Measurements from ENCODE around the gene GSS. TPM values are rescaled to one million over a fixed set of nuclear protein-coding genes. Genes with fewer than 3 reads are reported as not detected.

Gene GSS
- total RNA-seq, 4 donors from 2014 or later: 45.7 to 81.8 (median 62.4) TPM

- Histone ChIP-seq H3K27ac (no peak overlapping the region), H3K9me3 (no peaks in the 10 kb centered on the region), H3K36me3 (no peaks in the 10 kb centered on the region), H3K4me3 (replicated peaks in 1 of 3) (no peak overlapping the region), H3K27me3 (no peaks in the 10 kb centered on the region), H3K4me1 (no peaks in the 10 kb centered on the region)
- TF ChIP-seq POLR2A (IDR thresholded peaks at IDR 0.05): no peak
- TF ChIP-seq, protein P1, sequence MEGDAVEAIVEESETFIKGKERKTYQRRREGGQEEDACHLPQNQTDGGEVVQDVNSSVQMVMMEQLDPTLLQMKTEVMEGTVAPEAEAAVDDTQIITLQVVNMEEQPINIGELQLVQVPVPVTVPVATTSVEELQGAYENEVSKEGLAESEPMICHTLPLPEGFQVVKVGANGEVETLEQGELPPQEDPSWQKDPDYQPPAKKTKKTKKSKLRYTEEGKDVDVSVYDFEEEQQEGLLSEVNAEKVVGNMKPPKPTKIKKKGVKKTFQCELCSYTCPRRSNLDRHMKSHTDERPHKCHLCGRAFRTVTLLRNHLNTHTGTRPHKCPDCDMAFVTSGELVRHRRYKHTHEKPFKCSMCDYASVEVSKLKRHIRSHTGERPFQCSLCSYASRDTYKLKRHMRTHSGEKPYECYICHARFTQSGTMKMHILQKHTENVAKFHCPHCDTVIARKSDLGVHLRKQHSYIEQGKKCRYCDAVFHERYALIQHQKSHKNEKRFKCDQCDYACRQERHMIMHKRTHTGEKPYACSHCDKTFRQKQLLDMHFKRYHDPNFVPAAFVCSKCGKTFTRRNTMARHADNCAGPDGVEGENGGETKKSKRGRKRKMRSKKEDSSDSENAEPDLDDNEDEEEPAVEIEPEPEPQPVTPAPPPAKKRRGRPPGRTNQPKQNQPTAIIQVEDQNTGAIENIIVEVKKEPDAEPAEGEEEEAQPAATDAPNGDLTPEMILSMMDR (IDR thresholded peaks at IDR 0.05): no peak
- intact Hi-C loops (cut with DNase I): no loop called here
- DNase-seq: no peak
- 83 to 87% methylated on average over 7 of the region's 7 CpGs for WGBS, 2 donors
Observed at GRCh38 chr20:34968042-34968775, 12.6 kb upstream of the GSS start.

DNA sequence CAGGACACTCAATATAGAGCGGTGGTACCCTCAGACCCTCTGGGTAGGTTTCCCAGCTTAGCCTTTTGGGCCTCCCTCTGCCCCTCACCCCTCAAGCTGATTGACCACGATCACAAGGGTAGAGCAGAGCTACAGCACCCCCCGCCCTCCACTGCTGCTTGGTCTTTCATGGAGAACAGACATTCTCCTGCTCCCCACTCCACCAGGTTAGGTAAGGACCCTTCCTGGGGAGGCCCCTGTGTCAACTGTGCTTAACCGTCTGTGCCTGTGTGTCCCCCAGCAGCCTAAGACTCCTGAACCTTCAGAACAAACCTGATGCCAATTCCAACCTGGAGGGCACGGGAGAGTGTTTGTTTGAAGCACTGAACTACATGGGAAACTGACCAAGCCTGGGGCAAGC, 11.8 kb upstream of the GSS start:
- no peak overlapping the region for H3K4me3 ChIP-seq (replicated peaks in 1 of 3)
- intact Hi-C loops (cut with DNase I): no loop called here

DNA sequence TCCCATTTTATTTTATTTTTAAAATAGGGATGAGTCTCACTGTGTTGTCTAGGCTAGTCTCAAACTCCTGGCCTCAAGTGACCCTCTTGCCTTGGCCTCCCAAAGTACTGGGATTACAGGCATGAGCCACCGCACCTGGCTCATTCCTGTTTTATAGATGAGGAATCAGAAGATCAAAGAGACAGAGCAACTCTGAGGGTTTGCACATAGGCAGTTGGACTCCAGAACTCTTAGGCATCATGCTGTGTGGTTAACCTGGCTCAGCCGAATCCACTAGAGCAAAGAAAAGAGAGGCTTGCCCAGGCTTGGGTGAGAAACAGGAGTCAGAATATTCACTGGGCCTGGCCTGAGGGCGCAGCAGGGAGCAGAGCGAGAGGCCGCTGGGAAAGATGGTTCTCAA, 9.4 kb upstream of the GSS start:
- H3K27me3 ChIP-seq: no peaks in the 10 kb centered on the region
- no peak for DNase-seq
- no peaks in the 10 kb centered on the region for H3K9me3 ChIP-seq
- intact Hi-C loops (cut with DNase I): no loop called here
- H3K4me1 ChIP-seq: no peaks in the 10 kb centered on the region
- no peaks in the 10 kb centered on the region for H3K36me3 ChIP-seq
- TF ChIP-seq POLR2A (IDR thresholded peaks at IDR 0.05): no peak
- TF ChIP-seq, protein P1 (IDR thresholded peaks at IDR 0.05): no peak
- no peak overlapping the region for H3K4me3 ChIP-seq (replicated peaks in 1 of 3)
- 97 to 98% methylated on average over 5 of the region's 5 CpGs for WGBS, 2 donors
- no peak overlapping the region for H3K27ac ChIP-seq

More for the DNA sequence above, 11.8 kb upstream of the GSS start:
- WGBS, 2 donors: 72 to 79% methylated on average over 4 to 5 of the region's 5 CpGs
- no peak for DNase-seq
- TF ChIP-seq, protein P1 (IDR thresholded peaks at IDR 0.05): no peak
- no peak for TF ChIP-seq POLR2A (IDR thresholded peaks at IDR 0.05)
- Histone ChIP-seq H3K27me3 (no peaks in the 10 kb centered on the region), H3K4me1 (no peaks in the 10 kb centered on the region), H3K36me3 (no peaks in the 10 kb centered on the region), H3K9me3 (no peaks in the 10 kb centered on the region), H3K27ac (no peak overlapping the region)

- Histone ChIP-seq H3K4me3 (replicated peaks in 1 of 3) (no peak overlapping the region), H3K36me3 (no peaks in the 10 kb centered on the region), H3K9me3 (no peaks in the 10 kb centered on the region), H3K4me1 (no peaks in the 10 kb centered on the region), H3K27me3 (no peaks in the 10 kb centered on the region), H3K27ac (peak overlapping the region in 1 of 3 donors; percentile 40)
- intact Hi-C loops (cut with DNase I): no loop called here
- TF ChIP-seq, protein P1 (IDR thresholded peaks at IDR 0.05): no peak
- TF ChIP-seq POLR2A (IDR thresholded peaks at IDR 0.05): no peak
- DNase-seq: no peak
- 94 to 99% methylated on average over 5 of the region's 5 CpGs for WGBS, 2 donors
Observed at GRCh38 chr20:34964486-34964885, 8.9 kb upstream of the GSS start.

- no peak for TF ChIP-seq POLR2A (IDR thresholded peaks at IDR 0.05)
- TF ChIP-seq, protein P1 (IDR thresholded peaks at IDR 0.05): no peak
- Histone ChIP-seq H3K27me3 (no peaks in the 10 kb centered on the region), H3K4me1 (peaks cover 0 to 12% of the 10 kb centered on the region in 2 donors), H3K9me3 (no peaks in the 10 kb centered on the region), H3K27ac (no peak overlapping the region), H3K4me3 (replicated peaks in 1 of 3) (no peak overlapping the region), H3K36me3 (no peaks in the 10 kb centered on the region)
- no peak for DNase-seq
- intact Hi-C loops (cut with DNase I): loop anchor here (5.0 kb wide), 1 partner anchor 85 kb away; the partner anchor contains the start of gene GGT7
- WGBS, 2 donors: 75 to 81% methylated on average over 21 of the region's 21 CpGs
Observed at GRCh38 chr20:34956751-34957472, 1.3 kb upstream of the GSS start.

Data from thyroid gland (tissue), 4 donors.